GM18505 (cell line): ENCODE data around the gene DDX1.

Source experiments
- ATAC-seq: cut with Tn5 transposase; IDR thresholded peaks from one replicate; pipeline ENCODE4 v1.9.1; 2021; ENCODE audit not compliant: unreplicated experiment
- POLR2A ChIP-seq: IDR thresholded peaks from 4 replicates; pipeline ENCODE4 v1.6.1; 2011; ENCODE audit warnings: borderline replicate concordance; ENCODE audit not compliant: insufficient read depth, insufficient read length; ENCODE audit errors: extremely low read depth

The DDX1 gene

GRCh38 chr2:15559379-15560139 lies 32.1 kb upstream of the DDX1 start:
- no peak for TF ChIP-seq POLR2A
- no peak for ATAC-seq

GRCh38 chr2:15560140-15560987 lies 31.3 kb upstream of the DDX1 start:
- TF ChIP-seq POLR2A: no peak
- peak; percentile 24 for ATAC-seq

- peak; percentile 90 for ATAC-seq
- peak; percentile 79 for TF ChIP-seq POLR2A
Observed at GRCh38 chr2:15560988-15561573, 30.6 kb upstream of the DDX1 start, which contains the start of gene NBAS. Gene NBAS, minus strand, starts transcription at chr2:15561334. Its CDS starts 30 bp downstream, at chr2:15561304.

- ATAC-seq: peak; percentile 16
- TF ChIP-seq POLR2A: no peak
Observed at GRCh38 chr2:15561574-15562344, 29.9 kb upstream of the DDX1 start.

- TF ChIP-seq POLR2A: no peak
- no peak for ATAC-seq
Observed at GRCh38 chr2:15562354-15563031, 29.2 kb upstream of the DDX1 start.

GRCh38 chr2:15563227-15564100 lies 28.2 kb upstream of the DDX1 start:
- TF ChIP-seq POLR2A: no peak
- ATAC-seq: no peak

- no peak for TF ChIP-seq POLR2A
- ATAC-seq: no peak
Observed at GRCh38 chr2:15565392-15565791, 26.3 kb upstream of the DDX1 start.

GRCh38 chr2:15565994-15566671 lies 25.5 kb upstream of the DDX1 start:
- no peak for ATAC-seq
- TF ChIP-seq POLR2A: no peak

GRCh38 chr2:15566912-15567311 lies 24.8 kb upstream of the DDX1 start:
- ATAC-seq: no peak

GRCh38 chr2:15568874-15569273 lies 22.8 kb upstream of the DDX1 start:
- no peak for ATAC-seq
- TF ChIP-seq POLR2A: no peak

More at GRCh38 chr2:15566912-15567311, 24.8 kb upstream of the DDX1 start:
- TF ChIP-seq POLR2A: no peak

GRCh38 chr2:15570104-15570503 lies 21.6 kb upstream of the DDX1 start:
- no peak for TF ChIP-seq POLR2A
- no peak for ATAC-seq
